GM18517 (cell line): ENCODE results near the gene PDLIM5.

Source experiments
- ATAC-seq: cut with Tn5 transposase; IDR thresholded peaks from one replicate; pipeline ENCODE4 v1.9.1; 2021; ENCODE audit warnings: mild to moderate bottlenecking, moderate library complexity; ENCODE audit not compliant: unreplicated experiment

Gene PDLIM5

DNA sequence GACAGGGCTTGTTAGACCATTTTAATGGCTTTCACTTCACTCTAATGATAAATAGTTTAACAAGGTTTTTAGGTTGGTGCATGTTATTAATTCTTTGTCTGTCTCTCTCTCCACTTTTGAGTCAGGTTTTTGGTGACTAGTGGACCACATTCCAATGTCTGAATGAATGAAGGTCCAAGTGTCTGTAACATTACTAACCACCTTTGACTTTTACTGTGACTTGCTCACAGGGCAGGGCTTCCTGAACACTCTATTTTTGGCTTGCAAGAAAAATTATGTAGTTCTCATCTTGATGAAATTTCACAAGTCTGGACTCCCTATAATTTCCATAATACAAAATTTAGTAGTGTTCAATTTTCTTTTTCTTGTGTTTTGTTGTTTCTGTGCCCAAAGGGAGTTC lies 227.2 kb downstream of the PDLIM5 start:
- ATAC-seq: no peak

DNA sequence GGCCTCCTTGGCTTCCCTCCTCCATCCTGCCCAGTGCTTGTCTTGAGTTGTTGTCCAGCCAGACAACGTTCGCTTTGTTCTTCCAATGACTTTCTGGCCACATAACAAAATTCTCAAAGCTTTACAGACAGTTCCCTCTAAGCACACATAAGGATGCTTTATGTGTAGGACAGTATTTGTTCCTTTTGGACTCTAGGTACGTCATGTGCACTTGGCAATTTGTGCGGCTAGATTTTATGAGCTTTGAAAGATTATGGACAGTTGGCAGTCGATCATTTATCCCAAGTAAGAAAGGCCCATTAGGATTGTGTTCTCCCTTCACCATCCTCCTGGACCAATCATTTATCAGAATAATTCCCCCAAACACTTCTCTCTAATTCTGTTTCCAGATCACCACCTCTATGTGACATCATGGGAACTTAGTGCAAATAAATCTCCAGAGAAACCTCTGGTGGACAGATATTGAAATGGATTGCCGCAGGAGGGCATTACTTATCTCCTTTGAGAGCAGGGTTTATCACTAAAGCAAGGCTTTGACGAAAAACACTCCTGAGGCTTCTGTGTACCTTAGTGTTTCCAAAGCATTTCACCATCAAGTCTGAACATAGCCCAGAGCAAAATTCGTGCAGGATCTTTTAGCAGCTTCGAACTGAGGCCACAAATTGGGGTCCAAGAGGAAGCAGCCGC lies 228.6 kb downstream of the PDLIM5 start:
- ATAC-seq: no peak

DNA sequence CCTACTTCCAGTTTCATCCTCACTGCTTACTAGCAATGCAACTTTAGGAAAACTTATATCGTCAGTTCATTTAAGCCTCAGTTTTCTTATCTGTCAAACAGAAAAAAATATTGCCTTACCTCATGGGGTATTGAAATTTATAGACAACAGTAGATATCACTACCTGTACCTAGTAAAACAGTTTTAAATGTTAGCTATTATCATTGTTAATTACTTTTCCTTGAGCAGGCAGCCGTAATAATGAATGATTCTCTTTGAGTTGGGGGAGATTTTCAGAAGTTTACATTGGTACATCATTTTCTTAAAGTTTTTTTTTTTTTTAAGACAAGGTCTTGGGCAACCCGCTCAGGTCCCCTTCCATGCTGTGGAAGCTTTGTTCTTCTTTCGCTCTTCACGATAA lies 234.3 kb downstream of the PDLIM5 start:
- ATAC-seq: no peak

DNA sequence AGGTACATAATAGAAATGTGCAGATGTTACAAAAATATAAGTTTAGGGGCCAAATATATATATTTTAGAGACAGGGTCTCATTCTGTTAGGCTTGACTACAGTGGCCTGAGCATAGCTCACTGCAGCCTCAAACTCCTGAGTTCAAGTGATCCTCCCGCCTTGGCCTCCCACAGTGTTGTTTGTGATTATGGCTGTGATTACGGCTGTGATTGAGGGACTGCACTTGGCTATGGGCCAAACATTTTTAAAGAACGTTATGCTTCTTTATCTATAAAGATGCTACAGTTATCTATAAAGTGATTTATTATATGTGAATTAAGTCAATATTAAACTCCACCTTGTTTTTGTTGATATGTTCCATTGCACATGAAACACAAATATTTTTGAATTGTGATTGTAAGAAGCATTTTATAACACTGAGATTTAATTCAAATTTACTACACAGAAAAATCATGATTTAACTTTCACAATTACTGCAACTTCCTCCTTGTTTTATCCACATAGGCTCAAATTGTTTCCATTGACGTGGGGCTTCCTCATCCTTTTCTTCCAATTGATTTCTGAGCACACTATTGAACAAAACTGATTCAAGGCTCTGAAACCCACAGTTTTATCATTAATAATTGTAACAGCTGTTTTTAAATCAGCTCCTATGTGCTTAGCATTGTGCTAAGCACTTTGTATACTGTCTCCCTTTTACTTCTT lies 237.6 kb downstream of the PDLIM5 start:
- no peak for ATAC-seq

DNA sequence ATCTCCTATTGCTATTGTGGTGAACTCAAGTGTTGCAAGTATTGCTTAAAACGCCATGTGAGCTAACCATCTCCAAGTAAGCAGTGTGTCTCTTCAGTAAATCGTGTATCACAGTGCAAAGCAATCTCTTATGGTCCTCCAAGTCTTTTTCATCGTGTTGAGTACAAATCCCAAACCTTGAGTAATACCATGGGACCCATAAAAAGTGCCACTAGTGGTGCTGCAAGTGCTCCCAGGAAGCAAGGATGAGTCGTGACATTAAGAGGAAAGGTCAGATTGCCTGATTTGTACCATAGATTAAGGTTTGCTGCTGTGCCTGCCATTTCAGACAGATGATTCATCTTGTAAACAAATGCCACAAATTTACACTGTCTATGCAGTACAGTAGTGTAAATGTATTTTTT lies 239.1 kb downstream of the PDLIM5 start:
- ATAC-seq: no peak

DNA sequence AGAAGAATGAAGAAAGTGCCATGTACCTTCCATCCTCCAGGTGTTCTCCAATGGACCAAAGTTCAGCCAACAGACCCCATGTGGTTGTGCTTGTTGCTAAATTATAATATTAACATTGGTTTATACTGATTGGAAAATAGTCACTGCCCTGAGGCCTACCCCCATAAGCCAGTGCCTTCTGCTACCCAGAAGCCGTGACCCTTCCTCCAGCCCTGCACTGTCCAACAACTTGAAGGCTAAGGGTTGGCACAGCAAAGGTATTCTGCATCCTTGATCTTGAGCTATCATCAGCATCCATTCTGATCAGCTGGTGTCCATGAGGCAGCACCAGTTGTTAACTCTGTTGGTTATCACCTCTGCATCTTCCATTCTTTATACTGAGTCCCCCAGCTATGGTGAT lies 239.8 kb downstream of the PDLIM5 start:
- ATAC-seq: no peak

DNA sequence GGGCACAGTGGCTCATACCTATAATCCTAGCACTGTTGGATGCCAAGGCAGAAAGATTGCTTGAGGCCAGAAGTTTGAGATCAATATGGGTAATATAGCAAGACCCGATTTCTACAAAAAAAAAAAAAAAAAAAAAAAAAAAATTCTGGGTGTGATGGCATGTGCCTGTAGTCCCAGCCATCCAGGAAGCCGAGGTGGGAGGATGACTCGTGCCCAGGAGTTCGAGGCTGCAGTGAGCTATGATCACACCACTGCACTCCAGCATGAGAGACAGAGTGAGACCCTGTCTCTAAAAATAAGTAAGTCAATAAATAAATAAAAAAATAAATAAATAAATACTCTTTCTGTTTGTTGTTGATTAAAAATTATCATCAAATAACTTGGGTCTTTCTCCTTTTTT lies 243.6 kb downstream of the PDLIM5 start:
- no peak for ATAC-seq

DNA sequence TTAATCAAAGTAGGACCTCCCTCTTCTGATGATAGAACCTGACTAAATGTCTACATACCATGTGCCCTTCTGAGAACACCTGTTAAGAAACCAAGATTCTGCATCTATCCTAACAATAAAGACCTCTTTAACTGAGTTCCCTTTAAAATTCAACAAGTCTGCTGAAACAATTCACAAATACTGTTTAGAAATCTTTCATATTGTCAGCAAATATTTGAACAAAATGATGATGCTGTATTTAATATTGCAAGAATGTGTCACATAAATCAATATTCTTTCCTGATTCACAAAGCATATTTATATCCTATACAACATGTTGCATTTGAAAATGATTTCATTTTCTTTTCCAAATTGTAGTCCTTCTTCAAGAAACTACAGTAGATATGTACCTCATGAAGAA lies 246.4 kb downstream of the PDLIM5 start:
- ATAC-seq: no peak

DNA sequence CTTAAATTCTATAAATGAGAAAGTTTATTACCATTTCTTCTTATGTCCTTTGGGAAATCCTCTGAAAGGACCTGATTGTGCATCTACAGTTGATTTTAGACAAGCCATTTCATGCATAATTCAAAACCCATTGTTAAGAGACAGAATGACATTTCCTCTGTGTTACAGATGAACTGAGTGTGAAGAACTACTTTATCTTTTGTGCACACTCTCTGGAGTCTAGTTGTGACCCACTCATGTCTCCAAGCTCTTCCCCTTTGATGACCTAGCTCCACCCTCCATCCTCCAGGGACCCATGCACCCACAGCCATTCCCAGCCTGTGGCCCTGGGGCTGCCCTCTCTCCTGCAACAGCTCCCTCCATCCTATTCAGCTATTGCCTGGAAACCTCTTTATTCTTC lies 248.6 kb downstream of the PDLIM5 start:
- ATAC-seq: no peak

DNA sequence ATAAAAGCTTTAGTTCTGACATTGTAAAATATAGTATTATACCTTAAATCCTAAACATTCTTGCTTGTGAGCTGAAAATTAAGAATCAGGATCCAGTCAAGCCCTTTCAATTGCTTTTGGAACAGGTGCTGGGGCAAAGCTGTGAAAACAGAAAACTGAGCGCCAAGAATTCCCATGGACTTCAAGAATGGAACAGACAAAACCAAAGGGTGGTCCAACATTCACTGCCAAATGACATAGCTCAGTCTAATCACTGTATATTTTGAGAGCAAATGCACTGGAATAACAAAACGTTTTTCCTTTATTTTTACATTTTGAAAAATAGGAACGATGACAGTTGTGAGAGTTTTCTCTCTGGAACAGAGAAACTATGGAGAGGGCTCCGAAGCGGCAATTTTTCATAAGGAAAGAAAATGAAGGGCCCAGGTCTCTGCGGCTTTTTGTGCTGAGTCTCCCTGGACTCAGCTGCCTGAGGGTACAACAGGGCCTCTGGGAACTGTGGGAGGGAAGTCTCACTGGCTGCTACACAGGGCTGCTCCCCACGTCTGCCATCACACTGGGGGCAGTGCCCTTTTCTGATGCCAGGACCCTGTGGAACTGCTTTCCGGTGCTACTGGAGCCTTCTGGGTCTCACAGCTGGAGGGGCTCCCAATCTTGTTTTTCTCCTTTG lies 250.0 kb downstream of the PDLIM5 start:
- no peak for ATAC-seq

DNA sequence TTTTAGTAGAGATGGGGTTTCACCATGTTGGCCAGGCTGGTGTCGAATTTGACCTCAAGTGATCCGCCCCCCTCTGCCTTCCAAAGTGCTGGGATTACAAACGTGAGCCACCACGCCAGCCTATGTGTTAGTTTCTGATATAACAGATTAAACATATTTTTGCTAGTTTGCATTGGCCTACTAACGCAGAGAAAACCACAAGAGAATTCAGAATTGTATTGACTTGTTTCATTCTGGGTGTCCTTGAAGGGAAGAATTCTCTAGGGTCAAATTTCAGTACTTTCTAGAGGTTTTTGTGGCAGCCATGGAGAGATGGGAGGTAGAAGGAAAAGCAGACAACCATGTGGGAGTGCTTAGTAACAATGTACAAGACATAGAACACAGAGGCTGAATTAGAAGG lies 259.9 kb downstream of the PDLIM5 start:
- ATAC-seq: no peak

DNA sequence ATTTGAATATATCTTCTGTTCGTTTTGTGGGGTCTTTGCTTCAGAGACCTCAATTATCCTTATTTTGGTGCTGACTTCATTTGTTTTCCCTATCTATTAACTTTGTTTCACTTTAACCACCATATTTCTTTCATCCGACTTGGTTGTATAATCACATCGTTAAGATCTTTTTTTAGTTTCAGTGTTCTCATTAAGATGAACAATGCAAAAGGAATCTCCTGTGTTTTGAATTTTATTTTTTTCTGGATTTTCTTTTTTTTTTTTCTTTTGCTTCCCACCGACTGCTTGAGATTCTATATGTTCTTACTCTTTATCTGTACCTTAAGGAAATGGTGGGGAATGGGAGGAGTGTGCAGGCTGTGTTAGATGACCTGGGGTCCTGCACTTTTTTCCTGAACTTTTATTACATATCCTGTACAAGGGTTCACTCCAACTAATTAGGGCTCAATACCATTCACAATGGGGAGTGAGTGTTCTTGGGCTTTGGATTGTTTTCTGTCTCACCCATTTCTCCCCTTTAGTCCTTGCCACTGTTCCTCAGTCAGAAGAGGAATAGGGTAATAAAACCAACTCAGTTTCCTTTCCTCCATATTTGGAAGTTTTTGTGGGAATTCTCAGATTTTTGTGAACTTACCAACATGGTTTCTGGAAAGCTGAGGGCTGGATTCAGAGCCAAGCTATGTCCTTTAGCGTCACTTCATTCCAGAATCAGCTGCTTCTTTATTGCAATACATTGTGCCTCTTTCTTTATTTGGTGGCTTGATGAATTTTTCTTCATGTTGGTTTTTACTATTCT lies 262.8 kb downstream of the PDLIM5 start:
- ATAC-seq: no peak

DNA sequence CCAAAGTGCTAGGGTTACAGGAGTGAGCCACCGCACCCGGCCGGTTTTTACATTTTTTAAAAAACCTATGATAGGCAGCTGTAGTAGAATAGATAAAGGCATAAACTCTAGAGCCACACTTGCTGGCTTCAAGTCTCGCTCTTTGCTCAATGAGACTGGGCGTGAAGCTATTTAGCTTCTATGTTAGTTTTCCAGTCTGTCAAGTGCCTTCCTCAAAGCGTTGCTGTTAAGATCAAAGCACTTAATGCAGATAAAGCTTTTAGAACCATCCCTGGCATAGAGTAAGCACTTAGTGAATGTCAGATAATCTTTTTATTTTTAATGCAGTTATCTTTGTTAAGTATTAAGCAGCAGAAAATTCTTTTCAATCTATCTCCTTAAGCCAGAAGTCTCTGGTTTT lies 264.0 kb downstream of the PDLIM5 start:
- ATAC-seq: no peak
